ENCODE measurements around the gene CDC20B.

The CDC20B gene

GRCh38 chr5:55172937-55173686, at the start of gene CDC20B:
TSS of gene CDC20B (minus strand) at chr5:55173177. CDS start at chr5:55173000, 177 bp downstream.
- peak; percentile 59 for DNase-seq

- DNase-seq: no peak
Observed at GRCh38 chr5:55222092-55222984, 49.4 kb upstream of the CDC20B start.

GRCh38 chr5:55220433-55221185, 47.6 kb upstream of the CDC20B start:
- DNase-seq: no peak

GRCh38 chr5:55219770-55220169, 46.8 kb upstream of the CDC20B start:
- DNase-seq: no peak

- DNase-seq: no peak
Observed at GRCh38 chr5:55218967-55219366, 46.0 kb upstream of the CDC20B start.

GRCh38 chr5:55211184-55211874, 38.4 kb upstream of the CDC20B start:
- no peak for DNase-seq

GRCh38 chr5:55205001-55205400, 32.0 kb upstream of the CDC20B start:
- no peak for DNase-seq

GRCh38 chr5:55191165-55191564, 18.2 kb upstream of the CDC20B start:
- no peak for DNase-seq

GRCh38 chr5:55188656-55189540, 15.9 kb upstream of the CDC20B start:
- no peak for DNase-seq

- DNase-seq: no peak
Observed at GRCh38 chr5:55187370-55187769, 14.4 kb upstream of the CDC20B start.

GRCh38 chr5:55180016-55180415, 7.0 kb upstream of the CDC20B start:
- DNase-seq: no peak

GRCh38 chr5:55177078-55177477, 4.1 kb upstream of the CDC20B start:
- no peak for DNase-seq

GRCh38 chr5:55176176-55176818, 3.3 kb upstream of the CDC20B start:
- DNase-seq: no peak

GRCh38 chr5:55175781-55176175, 2.8 kb upstream of the CDC20B start:
- DNase-seq: no peak

GRCh38 chr5:55173687-55174230, 782 bp upstream of the CDC20B start:
- no peak for DNase-seq

GRCh38 chr5:55172051-55172899, 702 bp downstream of the CDC20B start:
- DNase-seq: peak; percentile 83

- DNase-seq: no peak
Observed at GRCh38 chr5:55171471-55171870, 1.5 kb downstream of the CDC20B start.

- no peak for DNase-seq
Observed at GRCh38 chr5:55162666-55163065, 10.3 kb downstream of the CDC20B start.

GRCh38 chr5:55160493-55161209, 12.3 kb downstream of the CDC20B start:
- no peak for DNase-seq
